ENCODE measurements around the gene NFASC.

The NFASC gene

GRCh38 chr1:205009670-205010069, 139.0 kb downstream of the NFASC start:
- no peak for DNase-seq (ENCODE audit: low read depth)

GRCh38 chr1:205012391-205013140, 141.9 kb downstream of the NFASC start:
- DNase-seq (ENCODE audit: low read depth): no peak

GRCh38 chr1:205013683-205014367, 143.2 kb downstream of the NFASC start:
- no peak for DNase-seq (ENCODE audit: low read depth)

- no peak for DNase-seq (ENCODE audit: low read depth)
These were observed 144.1 kb downstream of the NFASC start for GRCh38 chr1:205014783-205015182.

- no peak for DNase-seq (ENCODE audit: low read depth)
These were observed 144.6 kb downstream of the NFASC start for GRCh38 chr1:205015241-205015640.

GRCh38 chr1:205016075-205016474, 145.4 kb downstream of the NFASC start:
- DNase-seq (ENCODE audit: low read depth): no peak

- no peak for DNase-seq (ENCODE audit: low read depth)
These were observed 145.9 kb downstream of the NFASC start for GRCh38 chr1:205016584-205016983.

- no peak for DNase-seq (ENCODE audit: low read depth)
These were observed 146.3 kb downstream of the NFASC start for GRCh38 chr1:205017001-205017400.

GRCh38 chr1:205017766-205018165, 147.1 kb downstream of the NFASC start:
- no peak for DNase-seq (ENCODE audit: low read depth)

GRCh38 chr1:205018381-205018780, 147.7 kb downstream of the NFASC start:
- DNase-seq (ENCODE audit: low read depth): no peak

GRCh38 chr1:205020466-205020865, 149.8 kb downstream of the NFASC start:
- DNase-seq (ENCODE audit: low read depth): no peak

GRCh38 chr1:205024679-205025078, 154.0 kb downstream of the NFASC start:
- DNase-seq (ENCODE audit: low read depth): no peak

GRCh38 chr1:205025239-205025638, 154.6 kb downstream of the NFASC start:
- DNase-seq (ENCODE audit: low read depth): no peak

- DNase-seq (ENCODE audit: low read depth): no peak
These were observed 155.5 kb downstream of the NFASC start for GRCh38 chr1:205026181-205026580.

- DNase-seq (ENCODE audit: low read depth): no peak
These were observed 157.7 kb downstream of the NFASC start for GRCh38 chr1:205028390-205028789.

GRCh38 chr1:205028924-205029323, 158.3 kb downstream of the NFASC start:
- no peak for DNase-seq (ENCODE audit: low read depth)

- no peak for DNase-seq (ENCODE audit: low read depth)
These were observed 159.6 kb downstream of the NFASC start for GRCh38 chr1:205030241-205030640.

GRCh38 chr1:205030896-205031295, 160.2 kb downstream of the NFASC start:
- DNase-seq (ENCODE audit: low read depth): no peak

GRCh38 chr1:205032508-205032907, 161.8 kb downstream of the NFASC start:
- no peak for DNase-seq (ENCODE audit: low read depth)

- DNase-seq (ENCODE audit: low read depth): no peak
These were observed 166.9 kb downstream of the NFASC start for GRCh38 chr1:205037539-205037938.

GRCh38 chr1:205038132-205038786, 167.6 kb downstream of the NFASC start:
- no peak for DNase-seq (ENCODE audit: low read depth)

- no peak for DNase-seq (ENCODE audit: low read depth)
These were observed 170.5 kb downstream of the NFASC start for GRCh38 chr1:205041001-205041715.
